Trophoblast cell (in vitro differentiated cells and primary cell): ENCODE results near the gene SRSF2.
A peak's percentile ranks its signal among the peaks of the same experiment; 100 is the strongest.
"Not testable (repeated sequence)": the region's sequence is repeated elsewhere in the genome, so short reads cannot be mapped to it uniquely, and the experiment has no call there.

Source experiments
- DNase-seq, 2 donors: peaks; one replicate each; pipeline ENCODE4 v3.0.0-alpha.2; 2016
- H2AFZ ChIP-seq: 2 replicates; pipeline ENCODE4 v1.6.1; 2013; ENCODE audit warnings: low read length, moderate library complexity, mild to moderate bottlenecking; ENCODE audit not compliant: insufficient read depth, poor library complexity
- H2AK5ac ChIP-seq: 2 replicates; pipeline ENCODE4 v1.6.1; 2013; ENCODE audit warnings: mild to moderate bottlenecking, low read length
- H2BK120ac ChIP-seq: 2 replicates; pipeline ENCODE4 v1.6.1; 2013; ENCODE audit warnings: low read length, mild to moderate bottlenecking, moderate library complexity; ENCODE audit not compliant: insufficient read depth, poor library complexity
- H2BK12ac ChIP-seq: 2 replicates; pipeline ENCODE4 v1.6.1; 2013; ENCODE audit warnings: mild to moderate bottlenecking, low read length, moderate library complexity
- H2BK5ac ChIP-seq: 2 replicates; pipeline ENCODE4 v1.6.1; 2013; ENCODE audit warnings: low read length, low read depth, moderate library complexity, mild to moderate bottlenecking; ENCODE audit not compliant: poor library complexity
- H3K14ac ChIP-seq: 2 replicates; pipeline ENCODE4 v1.6.1; 2013; ENCODE audit warnings: mild to moderate bottlenecking, low read length
- H3K18ac ChIP-seq: 2 replicates; pipeline ENCODE4 v1.6.1; 2013; ENCODE audit warnings: mild to moderate bottlenecking, low read length
- H3K23ac ChIP-seq: 2 replicates; pipeline ENCODE4 v1.6.1; 2013; ENCODE audit warnings: low read length
- H3K27ac ChIP-seq: 2 replicates; pipeline ENCODE4 v1.5.1; 2013; ENCODE audit warnings: low read depth, mild to moderate bottlenecking, inconsistent platforms, low read length, moderate library complexity
- H3K27me3 ChIP-seq: 2 replicates; pipeline ENCODE4 v1.6.1; 2013; ENCODE audit warnings: inconsistent platforms, mild to moderate bottlenecking, low read length, moderate library complexity; ENCODE audit not compliant: insufficient read depth
- H3K36me3 ChIP-seq, 2 experiments: 1 replicate in 1 of 2; 2 replicates in 1 of 2; pipeline ENCODE4 v1.6.1; 2013; ENCODE audit warnings: low read length in 2 of 2, mild to moderate bottlenecking in 2 of 2, moderate library complexity in 1 of 2; ENCODE audit not compliant: insufficient read depth in 2 of 2, control insufficient read depth in 1 of 2
- H3K4ac ChIP-seq: 2 replicates; pipeline ENCODE4 v1.6.1; 2013; ENCODE audit warnings: low read depth, mild to moderate bottlenecking, low read length, moderate library complexity
- H3K4me1 ChIP-seq, 2 experiments: 1 replicate in 1 of 2; 2 replicates in 1 of 2; pipeline ENCODE4 v1.6.1; 2013; ENCODE audit warnings: low read length in 2 of 2, mild to moderate bottlenecking in 2 of 2, moderate library complexity in 1 of 2; ENCODE audit not compliant: insufficient read depth in 2 of 2, control insufficient read depth in 1 of 2
- H3K4me2 ChIP-seq: 2 replicates; pipeline ENCODE4 v1.6.1; 2013; ENCODE audit warnings: inconsistent platforms, mild to moderate bottlenecking, low read length, moderate library complexity
- H3K4me3 ChIP-seq: 2 replicates; pipeline ENCODE4 v1.5.1; 2013; ENCODE audit warnings: mild to moderate bottlenecking, low read depth, low read length, inconsistent platforms
- H3K79me1 ChIP-seq: one replicate; pipeline ENCODE4 v1.6.1; 2013; ENCODE audit warnings: low read length
- H3K79me2 ChIP-seq: 2 replicates; pipeline ENCODE4 v1.6.1; 2013; ENCODE audit warnings: low read length, mild to moderate bottlenecking; ENCODE audit not compliant: control insufficient read depth, insufficient read depth, poor library complexity
- H3K9ac ChIP-seq: 2 replicates; pipeline ENCODE4 v1.6.1; 2013; ENCODE audit warnings: mild to moderate bottlenecking, low read length
- H3K9me3 ChIP-seq: 2 replicates; pipeline ENCODE4 v1.6.1; 2013; ENCODE audit warnings: low read depth, mild to moderate bottlenecking, control low read depth, inconsistent platforms, low read length; ENCODE audit not compliant: insufficient read depth
- H4K12ac ChIP-seq: 2 replicates; pipeline ENCODE4 v1.6.1; 2013; ENCODE audit warnings: low read depth, mild to moderate bottlenecking, low read length, moderate library complexity
- H4K8ac ChIP-seq: 2 replicates; pipeline ENCODE4 v1.6.1; 2013; ENCODE audit warnings: low read depth, mild to moderate bottlenecking, low read length, moderate library complexity
- H4K91ac ChIP-seq: one replicate; pipeline ENCODE4 v1.6.1; 2013; ENCODE audit warnings: low read depth, mild to moderate bottlenecking, low read length, moderate library complexity
- WGBS: extraction: QIAGEN DNeasy Blood & Tissue Kit; methylation state at CpG from one replicate; pipeline ENCODE4 v1.1.7; 2013; ENCODE audit warnings: missing lambda C conversion rate; ENCODE audit not compliant: insufficient read length, insufficient coverage; ENCODE audit errors: extremely low coverage; 5-methylcytosine and 5-hydroxymethylcytosine counted together

SRSF2 gene

DNA sequence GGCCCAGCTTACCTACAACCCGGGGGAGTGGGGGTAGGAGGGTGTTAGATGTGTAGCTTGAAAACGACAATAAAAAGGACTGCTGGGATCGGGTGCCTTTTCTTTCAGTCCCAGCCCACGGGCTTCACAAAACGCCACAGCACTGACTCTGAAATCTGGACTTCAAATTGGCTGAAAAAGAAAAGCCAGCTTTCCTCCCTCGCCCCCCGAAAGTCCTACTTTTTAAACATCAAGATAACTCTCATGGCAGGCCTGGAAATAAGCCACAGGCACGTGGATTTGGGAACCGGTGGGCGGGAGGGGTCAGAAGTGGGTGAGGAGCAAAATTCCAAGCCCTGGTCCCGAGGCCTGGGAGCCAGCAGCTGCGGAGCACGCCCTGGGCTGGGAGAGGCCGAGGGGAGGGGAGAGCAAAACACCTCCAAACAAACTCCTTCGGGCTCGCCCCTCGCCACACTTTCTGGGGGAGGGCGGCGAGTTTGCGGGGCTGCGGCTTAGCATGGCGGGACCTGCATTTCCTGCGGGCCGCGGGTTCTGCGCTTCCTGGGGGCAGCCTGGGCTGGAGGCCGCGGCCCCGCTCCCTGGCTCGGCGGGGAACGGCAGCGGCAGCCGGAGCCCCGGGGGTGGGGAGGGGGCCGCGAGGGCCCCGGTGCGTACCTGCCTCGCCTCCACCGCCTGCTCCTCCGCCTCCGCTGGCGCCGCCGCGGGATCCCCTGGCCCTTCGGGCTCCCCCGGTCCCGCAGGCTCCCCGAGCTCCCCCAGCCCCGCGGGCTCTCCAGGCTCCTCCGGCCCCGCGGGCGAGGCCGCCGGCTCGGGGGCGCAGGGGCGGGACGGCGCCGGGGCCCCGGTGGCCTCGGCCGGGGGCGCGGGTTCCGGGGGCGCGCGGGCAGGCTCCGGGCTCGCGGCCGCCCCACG, 26.9 kb downstream of the SRSF2 start:
- peak overlapping the region; percentile 70 for H4K8ac ChIP-seq
- WGBS, result no CpG with 5 or more reads among the region's 79 CpGs

DNA sequence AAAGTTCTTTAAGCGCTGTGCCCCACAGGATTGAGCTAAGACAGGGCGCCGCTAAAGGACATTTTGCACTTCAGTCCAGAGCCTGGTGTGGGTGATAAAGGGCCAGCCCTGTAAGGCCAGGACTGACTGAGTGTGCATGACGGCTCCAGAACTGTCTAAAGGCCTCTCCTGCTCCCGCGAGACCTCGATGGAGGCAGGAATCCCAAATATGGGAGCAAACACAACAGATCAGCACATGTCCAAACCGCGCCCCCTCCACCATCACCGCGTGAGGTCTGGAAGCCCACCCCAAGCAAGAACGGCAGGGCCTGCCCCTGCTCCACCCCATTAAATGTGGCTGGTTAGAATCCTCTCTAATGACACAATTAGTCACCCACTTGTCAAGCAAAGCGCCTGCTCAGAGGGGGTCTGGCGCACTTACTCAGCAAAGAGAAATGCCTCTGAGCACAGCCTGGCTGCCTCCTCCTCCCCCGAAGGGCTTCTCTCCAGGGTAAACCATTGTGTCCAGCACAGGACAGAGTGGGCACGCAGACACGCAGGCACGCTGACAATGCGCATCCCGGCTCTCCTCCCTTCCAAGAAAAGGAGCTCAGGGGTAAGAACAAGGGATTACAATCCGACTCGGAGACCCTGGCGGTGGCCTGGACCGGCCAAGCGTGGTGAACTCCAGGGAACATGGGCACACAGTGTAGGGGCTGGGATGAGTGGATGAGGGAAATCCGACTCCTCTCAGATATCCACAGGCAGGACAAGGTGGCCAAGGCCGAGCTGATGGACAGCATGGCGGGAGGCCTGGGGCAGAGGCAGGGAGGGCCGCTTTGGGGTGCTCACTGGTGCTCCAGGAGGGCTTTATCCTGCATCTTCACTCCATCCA, 27.8 kb downstream of the SRSF2 start:
- Histone ChIP-seq H4K91ac (peak overlapping the region; percentile 17), H3K14ac (peak overlapping the region; percentile 10), H3K27ac (peak overlapping the region; percentile 52), H3K36me3 (peaks cover 4% of the 10 kb centered on the region in 2 experiments), H3K9me3 (no peaks in the 10 kb centered on the region), H2BK12ac (peak overlapping the region; percentile 20), H3K4me2 (peak overlapping the region; percentile 63), H2AFZ (no peak overlapping the region), H3K18ac (peak overlapping the region; percentile 6), H3K27me3 (no peaks in the 10 kb centered on the region), H3K4me1 (peaks cover 20 to 26% of the 10 kb centered on the region in 2 experiments), H3K9ac (peak overlapping the region; percentile 59), H4K8ac (peak overlapping the region; percentile 4), H4K12ac (no peak overlapping the region), H2AK5ac (no peak overlapping the region), H3K79me2 (peaks cover 6% of the 10 kb centered on the region), H2BK120ac (peak overlapping the region; percentile 61), H3K4me3 (peak overlapping the region; percentile 77), H3K23ac (no peak overlapping the region), H3K4ac (peak overlapping the region; percentile 5), H2BK5ac (peak overlapping the region; percentile 52), H3K79me1 (peaks cover 10% of the 10 kb centered on the region)
- peak; percentile 59 to 72 for DNase-seq
- WGBS, result no CpG with 5 or more reads among the region's 29 CpGs

More for the DNA sequence above, 26.9 kb downstream of the SRSF2 start:
- not testable (repeated sequence) for H2AFZ ChIP-seq, DNase-seq, H2AK5ac ChIP-seq, H3K9me3 ChIP-seq, H3K36me3 ChIP-seq, H3K79me2 ChIP-seq, H3K23ac ChIP-seq, H3K27me3 ChIP-seq
- H4K91ac ChIP-seq, result peak overlapping the region; percentile 75
- H3K27ac ChIP-seq, result peak overlapping the region; percentile 52
- H3K4me3 ChIP-seq, result peak overlapping the region; percentile 77
- peak overlapping the region; percentile 59 for H3K9ac ChIP-seq
- H3K4ac ChIP-seq, result peak overlapping the region; percentile 24
- H3K4me2 ChIP-seq, result peak overlapping the region; percentile 63
- H4K12ac ChIP-seq, result peak overlapping the region; percentile 46
- peaks cover 18 to 26% of the 10 kb centered on the region in 2 experiments for H3K4me1 ChIP-seq
- peak overlapping the region; percentile 78 for H3K18ac ChIP-seq
- peak overlapping the region; percentile 61 for H2BK120ac ChIP-seq
- H2BK5ac ChIP-seq, result peak overlapping the region; percentile 7
- H3K14ac ChIP-seq, result peak overlapping the region; percentile 10
- peak overlapping the region; percentile 63 for H2BK12ac ChIP-seq
- H3K79me1 ChIP-seq, result peaks cover 10% of the 10 kb centered on the region

DNA sequence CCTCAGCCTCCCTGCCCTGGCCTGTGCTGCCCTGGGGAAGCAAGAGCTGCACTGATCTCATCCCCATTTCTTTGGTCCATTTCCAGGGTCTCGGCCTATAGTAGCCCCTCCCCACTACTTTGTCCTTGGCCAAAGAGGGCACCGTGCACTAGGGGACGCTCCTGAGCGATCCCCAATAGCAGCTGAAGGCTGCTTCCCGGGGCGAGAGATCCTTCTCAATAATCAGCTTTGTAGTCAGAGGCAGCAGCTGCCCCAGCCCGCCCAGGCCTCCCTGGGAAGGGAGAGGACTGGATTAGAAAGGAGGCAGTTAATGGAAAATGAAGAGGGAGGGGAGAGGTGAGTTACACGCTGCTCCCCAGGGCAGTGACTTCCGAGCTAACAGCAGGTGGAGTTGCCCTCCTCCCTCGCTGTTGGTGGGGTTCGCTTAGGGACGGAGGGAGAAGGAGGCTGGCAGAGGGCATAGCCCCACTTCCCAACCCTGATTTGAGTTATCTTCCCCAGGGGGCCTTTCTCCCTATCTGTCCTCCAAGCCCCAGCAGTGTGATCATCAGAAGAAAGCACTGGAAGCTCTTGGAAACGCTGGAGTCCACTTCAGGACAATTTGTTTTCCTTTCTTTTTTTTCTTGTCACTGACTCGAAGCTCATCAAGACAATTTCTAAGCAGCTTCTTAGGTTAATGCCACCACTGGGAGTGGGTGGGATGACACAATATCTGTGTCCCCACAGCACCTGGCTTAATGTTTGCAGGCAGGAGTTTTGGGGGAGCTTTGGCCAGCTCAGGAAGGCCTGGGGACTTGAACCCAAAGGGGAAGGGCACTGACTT, 28.9 kb downstream of the SRSF2 start:
- WGBS, result no CpG with 5 or more reads among the region's 14 CpGs
- no peak overlapping the region for H4K91ac ChIP-seq
- no peak overlapping the region for H2AK5ac ChIP-seq
- H3K4me2 ChIP-seq, result peak overlapping the region; percentile 63
- peak overlapping the region; percentile 38 for H3K18ac ChIP-seq
- H3K27ac ChIP-seq, result no peak overlapping the region
- no peak overlapping the region for H3K9ac ChIP-seq
- no peak overlapping the region for H3K4ac ChIP-seq
- H3K36me3 ChIP-seq, result no peaks in the 10 kb centered on the region
- peaks cover 10% of the 10 kb centered on the region for H3K79me1 ChIP-seq
- H4K8ac ChIP-seq, result no peak overlapping the region
- H2AFZ ChIP-seq, result no peak overlapping the region
- no peaks in the 10 kb centered on the region for H3K9me3 ChIP-seq
- H3K4me3 ChIP-seq, result no peak overlapping the region
- H3K14ac ChIP-seq, result no peak overlapping the region
- no peaks in the 10 kb centered on the region for H3K27me3 ChIP-seq
- no peak overlapping the region for H2BK12ac ChIP-seq
- H3K23ac ChIP-seq, result no peak overlapping the region
- no peak overlapping the region for H4K12ac ChIP-seq
- no peak for DNase-seq
- peaks cover 6% of the 10 kb centered on the region for H3K79me2 ChIP-seq
- no peak overlapping the region for H2BK120ac ChIP-seq
- H3K4me1 ChIP-seq, result peaks cover 20 to 26% of the 10 kb centered on the region in 2 experiments
- H2BK5ac ChIP-seq, result no peak overlapping the region

DNA sequence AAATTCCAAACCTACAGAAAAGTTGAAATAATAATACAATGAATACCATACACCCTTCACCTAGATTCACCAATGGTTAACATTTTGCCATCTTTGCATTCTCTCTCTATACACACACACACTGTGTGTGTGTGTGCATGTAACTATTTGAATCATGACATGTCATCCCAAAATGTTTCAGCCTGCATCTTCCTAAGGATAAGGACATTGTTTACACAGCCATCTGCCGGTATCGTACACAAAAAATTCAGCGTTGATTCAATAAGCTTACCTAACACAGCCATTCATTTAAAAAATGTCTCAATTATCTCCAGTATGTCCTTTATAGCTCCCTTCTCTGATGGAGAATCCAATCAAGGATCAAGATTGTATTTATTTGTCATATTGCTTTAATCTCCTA, 30.3 kb downstream of the SRSF2 start:
- Histone ChIP-seq H4K91ac (no peak overlapping the region), H3K9me3 (no peaks in the 10 kb centered on the region), H2AFZ (no peak overlapping the region), H3K18ac (no peak overlapping the region), H3K4me3 (no peak overlapping the region), H2AK5ac (no peak overlapping the region), H3K4me2 (no peak overlapping the region), H4K8ac (no peak overlapping the region), H3K9ac (no peak overlapping the region), H3K23ac (no peak overlapping the region), H3K36me3 (no peaks in the 10 kb centered on the region), H3K79me2 (peaks cover 6% of the 10 kb centered on the region), H3K27ac (no peak overlapping the region), H3K14ac (no peak overlapping the region), H2BK12ac (no peak overlapping the region), H3K4ac (no peak overlapping the region), H3K4me1 (peaks cover 20 to 26% of the 10 kb centered on the region in 2 experiments), H4K12ac (no peak overlapping the region), H2BK120ac (no peak overlapping the region), H3K79me1 (peaks cover 10% of the 10 kb centered on the region), H2BK5ac (no peak overlapping the region), H3K27me3 (no peaks in the 10 kb centered on the region)
- WGBS, result no CpG with 5 or more reads among the region's 3 CpGs
- DNase-seq, result peak; percentile 61 to 84
